NB4 (cell line): ENCODE results near the gene ACBD5.

ENCODE experiments used
- DNase-seq: peaks from one replicate; pipeline ENCODE4 v3.0.0; 2010; ENCODE audit warnings: low read depth
- H3K4me3 ChIP-seq: one replicate; pipeline ENCODE4 v1.5.1; 2011; ENCODE audit warnings: mild to moderate bottlenecking, low read depth, low read length, moderate library complexity
- MYC ChIP-seq: IDR thresholded peaks from 2 replicates; pipeline ENCODE4 v1.6.1; 2011; ENCODE audit warnings: low read depth, low read length
- POLR2A ChIP-seq: IDR thresholded peaks from 2 replicates; pipeline ENCODE4 v1.6.1; 2011; ENCODE audit warnings: mild to moderate bottlenecking; ENCODE audit not compliant: insufficient read length; ENCODE audit errors: extremely low read depth
- TF ChIP-seq, protein P1 (sequence below): IDR thresholded peaks from one replicate; pipeline ENCODE4 v1.5.1; 2012; ENCODE audit warnings: low read depth, low read length
- TF ChIP-seq, protein P2 (sequence below): IDR thresholded peaks from 2 replicates; pipeline ENCODE4 v1.6.1; 2011; ENCODE audit warnings: low read depth, low read length

ACBD5 gene

DNA sequence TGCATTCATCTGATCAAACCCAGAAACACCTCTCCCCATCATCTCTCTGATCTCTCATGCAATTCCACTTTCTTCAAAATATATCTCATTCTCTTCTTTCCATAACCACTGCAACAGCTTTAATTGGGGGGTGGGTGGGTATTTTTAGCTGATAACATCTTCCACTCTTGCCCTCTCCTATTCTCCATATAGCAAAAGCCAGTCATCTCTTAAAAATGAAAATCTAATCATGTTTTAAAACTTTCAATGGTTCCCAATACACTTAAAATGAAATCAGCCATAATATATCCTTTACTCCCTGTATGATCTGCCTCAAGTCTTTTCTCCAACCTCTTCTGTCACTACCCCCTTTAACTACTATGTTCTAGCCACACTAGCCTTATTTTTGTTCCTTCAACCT, 87.9 kb downstream of the ACBD5 start:
- TF ChIP-seq, protein P1, sequence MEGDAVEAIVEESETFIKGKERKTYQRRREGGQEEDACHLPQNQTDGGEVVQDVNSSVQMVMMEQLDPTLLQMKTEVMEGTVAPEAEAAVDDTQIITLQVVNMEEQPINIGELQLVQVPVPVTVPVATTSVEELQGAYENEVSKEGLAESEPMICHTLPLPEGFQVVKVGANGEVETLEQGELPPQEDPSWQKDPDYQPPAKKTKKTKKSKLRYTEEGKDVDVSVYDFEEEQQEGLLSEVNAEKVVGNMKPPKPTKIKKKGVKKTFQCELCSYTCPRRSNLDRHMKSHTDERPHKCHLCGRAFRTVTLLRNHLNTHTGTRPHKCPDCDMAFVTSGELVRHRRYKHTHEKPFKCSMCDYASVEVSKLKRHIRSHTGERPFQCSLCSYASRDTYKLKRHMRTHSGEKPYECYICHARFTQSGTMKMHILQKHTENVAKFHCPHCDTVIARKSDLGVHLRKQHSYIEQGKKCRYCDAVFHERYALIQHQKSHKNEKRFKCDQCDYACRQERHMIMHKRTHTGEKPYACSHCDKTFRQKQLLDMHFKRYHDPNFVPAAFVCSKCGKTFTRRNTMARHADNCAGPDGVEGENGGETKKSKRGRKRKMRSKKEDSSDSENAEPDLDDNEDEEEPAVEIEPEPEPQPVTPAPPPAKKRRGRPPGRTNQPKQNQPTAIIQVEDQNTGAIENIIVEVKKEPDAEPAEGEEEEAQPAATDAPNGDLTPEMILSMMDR, result no peak
- TF ChIP-seq, protein P2, sequence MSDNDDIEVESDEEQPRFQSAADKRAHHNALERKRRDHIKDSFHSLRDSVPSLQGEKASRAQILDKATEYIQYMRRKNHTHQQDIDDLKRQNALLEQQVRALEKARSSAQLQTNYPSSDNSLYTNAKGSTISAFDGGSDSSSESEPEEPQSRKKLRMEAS, result no peak
- TF ChIP-seq POLR2A (no peak), MYC (no peak)
- no peak for DNase-seq
- H3K4me3 ChIP-seq, result peak overlapping the region; percentile 90

DNA sequence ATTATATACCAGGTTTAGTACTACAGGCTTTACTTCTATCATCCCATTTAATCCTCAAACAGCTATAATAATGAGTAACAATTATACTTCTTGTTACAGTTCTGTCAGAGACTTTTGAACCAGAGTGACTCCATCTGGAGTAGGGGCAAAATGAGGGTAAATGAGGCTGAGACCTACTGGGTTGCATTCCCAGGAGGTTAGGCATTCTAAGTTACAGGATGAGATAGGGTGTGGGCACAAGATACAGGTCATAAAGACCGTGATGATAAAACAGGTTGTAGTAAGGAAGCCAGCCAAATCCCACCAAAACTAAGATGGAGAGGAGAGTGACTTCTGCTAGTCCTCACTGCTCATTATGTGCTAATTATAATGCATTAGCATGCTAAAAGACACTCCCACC, 90.3 kb downstream of the ACBD5 start:
- TF ChIP-seq, protein P1, result no peak
- TF ChIP-seq POLR2A, result no peak
- no peak for TF ChIP-seq MYC
- TF ChIP-seq, protein P2, result no peak
- no peak for DNase-seq
- no peak overlapping the region for H3K4me3 ChIP-seq

DNA sequence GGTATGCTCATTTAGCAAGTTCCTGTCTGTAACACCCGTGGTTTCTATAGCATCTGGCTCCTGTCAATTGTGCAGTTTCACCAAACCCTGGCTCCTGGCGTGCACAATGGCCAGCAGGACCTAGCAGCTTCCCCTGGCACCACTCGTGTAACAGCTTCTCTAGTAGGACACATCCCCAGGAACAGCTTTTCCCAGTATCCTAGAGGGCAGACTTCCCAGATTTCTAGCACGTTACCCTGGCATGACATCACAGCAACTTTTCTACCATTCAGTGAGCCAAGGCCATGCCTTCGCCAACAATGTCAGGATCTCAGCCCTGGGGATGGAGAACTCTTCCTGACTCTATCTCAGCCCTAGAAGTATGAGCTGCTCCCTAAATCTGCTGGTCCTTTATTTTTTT, 92.9 kb downstream of the ACBD5 start:
- DNase-seq, result peak; percentile 16
- TF ChIP-seq, protein P1, result no peak
- TF ChIP-seq, protein P2, result no peak
- TF ChIP-seq POLR2A, result no peak
- no peak for TF ChIP-seq MYC

DNA sequence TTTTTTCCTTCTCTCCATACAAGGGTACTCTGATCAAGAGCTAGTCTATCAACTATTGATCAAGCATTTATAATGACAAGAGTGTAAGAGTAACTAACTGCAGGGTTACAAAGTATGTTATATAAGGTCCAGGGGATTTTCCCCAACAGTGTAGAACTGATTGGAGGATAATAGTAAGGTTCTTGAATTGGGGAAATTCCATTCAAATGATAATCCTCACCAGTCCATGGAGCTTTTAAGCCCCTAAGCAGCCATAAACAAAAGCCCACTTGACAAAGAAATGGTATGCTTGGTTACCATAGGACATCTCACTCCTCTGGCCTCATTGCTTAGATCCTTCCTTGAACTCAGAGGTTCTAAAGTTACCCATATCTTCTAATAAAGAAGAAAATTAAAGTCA, 94.7 kb downstream of the ACBD5 start:
- TF ChIP-seq, protein P2, result no peak
- TF ChIP-seq MYC (no peak), POLR2A (no peak)
- no peak overlapping the region for H3K4me3 ChIP-seq
- DNase-seq, result no peak

More for the DNA sequence above, 92.9 kb downstream of the ACBD5 start:
- no peak overlapping the region for H3K4me3 ChIP-seq
